ENCODE data around the gene IL31RA.
"Not testable (repeated sequence)": the region's sequence is repeated elsewhere in the genome, so short reads cannot be mapped to it uniquely, and the experiment has no call there.

The IL31RA gene

DNA sequence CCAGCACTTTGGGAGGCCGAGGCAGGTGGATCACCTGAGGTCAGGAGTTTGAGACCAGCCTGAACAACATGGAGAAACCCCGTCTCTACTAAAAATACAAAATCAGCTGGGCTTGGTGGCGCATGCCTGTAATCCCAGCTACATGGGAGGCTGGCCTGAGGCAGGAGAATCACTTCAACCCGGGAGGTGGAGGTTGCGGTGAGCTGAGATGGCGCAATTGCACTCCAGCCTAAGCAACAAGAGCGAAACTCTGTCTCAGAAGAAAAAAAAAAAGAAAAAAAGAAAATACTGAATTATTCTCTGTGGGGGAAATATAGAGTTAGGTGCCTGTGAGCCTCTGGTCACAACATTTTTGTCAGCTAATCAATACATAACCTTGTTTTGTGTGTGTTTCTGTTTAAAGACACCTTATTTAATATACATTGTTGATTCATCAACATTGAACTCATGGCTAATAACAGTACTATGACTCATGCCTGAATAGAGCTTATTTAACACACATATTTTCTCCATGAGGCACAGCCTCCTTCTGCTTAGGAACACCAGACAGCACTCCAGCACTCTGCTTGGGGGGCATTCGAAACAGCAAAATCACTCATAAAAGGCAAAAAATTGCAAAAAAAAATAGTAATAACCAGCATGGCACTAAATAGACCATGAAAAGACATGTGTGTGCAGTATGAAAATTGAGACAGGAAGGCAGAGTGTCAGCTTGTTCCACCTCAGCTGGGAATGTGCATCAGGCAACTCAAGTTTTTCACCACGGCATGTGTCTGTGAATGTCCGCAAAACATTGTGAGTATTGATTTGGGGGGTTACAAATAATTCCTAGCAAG lies at the start of gene IL31RA:
TSS of gene IL31RA (plus strand) at position 519 of the 836 bp plus-strand sequence. CDS start at position 733, 214 bp downstream.
- no peak for TF ChIP-seq POLR2A (IDR thresholded peaks at IDR 0.05; ENCODE audit: low read depth, low read length)
- DNase-seq (ENCODE audit: insufficient read length, low spot score): peak; percentile 30
- FAIRE-seq: peak; percentile 95

DNA sequence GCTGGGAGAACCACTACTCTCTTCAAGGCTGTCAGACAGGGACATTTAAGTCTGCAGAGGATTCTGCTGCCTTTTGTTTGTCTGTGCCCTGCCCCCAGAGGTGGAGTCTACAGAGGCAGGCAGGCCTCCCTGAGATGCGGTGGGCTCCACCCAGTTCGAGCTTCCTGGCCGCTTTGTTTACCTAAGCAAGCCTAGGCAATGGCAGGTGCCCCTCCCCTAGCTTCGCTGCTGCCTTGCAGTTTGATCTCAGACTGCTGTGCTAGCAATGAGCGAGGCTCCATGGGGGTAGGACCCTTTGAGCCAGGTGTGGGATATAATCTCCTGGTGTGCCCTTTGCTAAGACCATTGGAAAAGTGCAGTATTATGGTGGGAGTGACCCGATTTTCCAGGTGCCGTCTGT lies 42.3 kb upstream of the IL31RA start:
- not testable (repeated sequence) for DNase-seq (ENCODE audit: insufficient read length, low spot score); FAIRE-seq

DNA sequence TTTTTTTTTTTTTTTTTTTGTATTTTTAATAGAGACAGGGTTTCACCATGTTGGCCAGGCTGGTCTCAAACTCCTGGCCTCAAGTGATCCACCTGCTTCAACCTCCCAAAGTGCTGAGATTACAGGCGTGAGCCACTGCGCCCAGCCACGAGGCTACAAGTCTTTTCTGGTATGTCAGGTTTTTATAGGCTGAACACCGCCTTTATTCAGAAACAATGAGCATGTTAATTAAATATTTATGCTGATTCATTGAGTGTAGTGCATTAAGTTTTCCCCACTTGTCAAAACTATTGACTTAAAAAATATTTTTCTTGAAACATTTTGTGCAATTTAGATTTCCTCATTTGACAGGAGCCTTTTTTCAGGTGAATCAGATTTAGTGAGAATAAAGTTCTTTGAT lies 35.2 kb upstream of the IL31RA start:
- FAIRE-seq; DNase-seq (ENCODE audit: insufficient read length, low spot score): not testable (repeated sequence)

DNA sequence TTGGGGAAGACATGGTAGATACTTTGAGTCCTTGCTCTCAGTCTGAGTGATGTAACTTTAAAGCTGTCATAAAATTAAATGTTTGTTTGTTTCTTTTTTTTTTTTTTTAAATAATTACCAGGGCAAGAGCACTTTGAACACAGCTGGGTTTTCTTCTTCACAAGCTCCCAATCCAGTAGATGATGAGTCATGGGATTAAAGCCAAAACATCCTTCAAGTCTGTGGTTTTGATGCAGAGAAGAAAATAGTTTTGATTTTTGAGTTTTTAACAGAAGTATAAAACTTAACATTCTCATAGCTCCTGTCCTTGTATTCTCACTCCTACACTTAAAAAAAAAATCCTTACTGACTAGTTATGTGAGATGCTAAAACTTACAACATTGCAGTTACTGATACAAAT lies 34.8 kb upstream of the IL31RA start:
- DNase-seq (ENCODE audit: insufficient read length, low spot score) (peak; percentile 25), FAIRE-seq (no peak)
- no peak for TF ChIP-seq POLR2A (IDR thresholded peaks at IDR 0.05; ENCODE audit: low read depth, low read length)

DNA sequence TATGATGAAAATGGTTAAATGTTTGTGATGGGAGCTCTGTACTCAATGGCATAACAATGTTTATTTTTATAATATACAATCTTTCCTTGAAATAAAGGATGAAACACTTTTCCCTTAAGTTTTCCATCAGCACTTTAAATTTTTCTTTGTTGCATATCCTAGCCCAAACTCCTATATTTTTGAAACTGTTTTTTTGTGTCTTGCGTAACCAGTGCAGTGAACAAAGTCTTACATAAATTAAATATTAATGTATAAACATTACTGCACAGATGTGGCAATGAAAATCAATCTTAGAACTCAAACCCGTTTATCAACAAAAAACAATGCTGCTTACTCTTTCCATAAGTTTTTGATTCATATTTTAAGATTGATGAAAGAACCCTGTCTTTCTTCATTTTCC lies 34.1 kb upstream of the IL31RA start:
- FAIRE-seq (no peak), DNase-seq (ENCODE audit: insufficient read length, low spot score) (no peak)
- no peak for TF ChIP-seq POLR2A (IDR thresholded peaks at IDR 0.05; ENCODE audit: low read depth, low read length)

DNA sequence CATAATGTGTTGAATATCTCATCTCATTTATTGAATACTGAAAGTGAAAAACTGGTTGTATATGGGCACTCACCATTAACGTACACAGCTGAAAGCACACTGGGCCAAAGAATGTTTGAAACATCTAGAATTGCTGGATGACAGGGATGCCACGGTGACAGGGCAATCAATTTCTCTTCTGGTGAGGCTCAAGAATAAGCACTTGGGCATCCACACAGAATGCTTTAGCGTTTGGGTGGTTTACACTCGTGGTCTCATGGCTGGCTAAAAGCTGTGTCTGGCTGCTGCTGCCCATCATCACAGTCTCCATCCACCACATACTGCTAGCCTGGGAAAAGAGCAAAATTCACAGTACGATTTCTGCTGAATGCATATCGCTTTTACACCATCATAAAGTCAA lies 30.7 kb upstream of the IL31RA start:
- FAIRE-seq: no peak

DNA sequence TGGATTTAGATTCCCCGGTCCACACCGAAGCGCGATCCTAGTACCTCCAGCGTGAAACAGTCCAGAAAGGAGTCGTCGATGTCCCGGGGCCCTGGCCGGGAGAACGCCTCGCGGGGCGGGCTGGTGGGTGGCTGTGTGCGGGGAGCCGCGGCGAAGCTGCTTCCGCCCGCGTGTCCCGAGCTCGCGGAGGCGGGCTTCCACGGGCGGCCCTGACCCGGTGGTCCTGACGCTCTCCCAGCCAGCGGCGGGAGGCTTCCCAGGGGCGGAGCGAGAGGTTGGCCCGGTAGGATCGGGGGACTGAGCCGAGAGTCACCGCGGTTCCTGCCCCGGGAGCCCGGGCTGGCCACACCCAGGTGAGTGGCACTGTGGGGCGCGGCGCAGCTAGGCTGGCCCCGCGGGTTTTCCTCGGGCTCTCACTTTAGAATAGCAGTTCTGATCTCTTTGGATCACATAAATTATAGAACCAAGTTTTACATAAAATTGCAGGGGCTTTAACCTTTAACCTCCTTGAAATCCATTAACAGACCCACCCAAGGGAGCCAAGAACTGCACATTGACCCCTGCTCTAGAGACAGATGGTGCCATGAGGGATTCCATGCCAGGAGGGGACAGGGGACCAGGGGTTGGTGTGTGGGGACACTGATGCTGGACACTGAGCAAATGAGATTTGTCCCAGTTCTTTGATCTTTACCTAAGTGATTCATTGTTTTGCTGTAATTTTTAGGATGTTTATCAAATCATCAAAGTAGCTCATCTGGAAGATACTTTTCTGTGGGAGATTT lies 29.2 kb upstream of the IL31RA start:
- FAIRE-seq (no peak), DNase-seq (ENCODE audit: insufficient read length, low spot score) (no peak)
- no peak for TF ChIP-seq POLR2A (IDR thresholded peaks at IDR 0.05; ENCODE audit: low read depth, low read length)

More for the DNA sequence above, 30.7 kb upstream of the IL31RA start:
- no peak for TF ChIP-seq POLR2A (IDR thresholded peaks at IDR 0.05; ENCODE audit: low read depth, low read length)
- DNase-seq (ENCODE audit: insufficient read length, low spot score): no peak

DNA sequence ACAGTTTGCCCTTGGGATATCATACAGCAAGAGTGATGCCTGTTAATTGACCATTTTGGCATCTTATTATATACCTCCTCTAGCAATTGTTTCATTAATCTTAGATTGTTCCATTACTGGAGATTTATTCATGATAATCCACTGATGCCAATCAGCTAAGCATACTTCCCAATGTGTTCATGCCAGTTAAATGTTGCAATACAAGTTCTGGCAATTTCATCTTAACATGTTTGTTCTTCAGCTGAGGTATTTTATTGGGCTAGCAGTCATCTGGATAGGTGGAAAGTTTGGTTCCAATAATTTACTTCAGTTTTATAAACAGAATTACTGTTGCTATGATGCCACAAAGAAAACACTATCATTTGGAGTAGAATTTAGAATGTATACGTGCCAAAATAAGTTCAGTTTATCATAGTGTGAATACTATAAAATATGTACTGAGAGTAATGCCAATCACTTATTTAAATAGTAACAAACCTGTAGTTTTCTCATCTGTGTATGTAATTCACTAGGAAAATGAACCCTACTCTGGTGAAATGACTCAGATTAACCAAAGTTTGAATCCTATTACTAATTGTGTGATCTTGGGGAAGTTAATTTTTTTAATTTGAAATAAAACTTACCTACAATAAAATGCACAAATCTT lies 27.9 kb upstream of the IL31RA start:
- DNase-seq (ENCODE audit: insufficient read length, low spot score) (no peak), FAIRE-seq (no peak)
- TF ChIP-seq POLR2A (IDR thresholded peaks at IDR 0.05; ENCODE audit: low read depth, low read length): no peak

DNA sequence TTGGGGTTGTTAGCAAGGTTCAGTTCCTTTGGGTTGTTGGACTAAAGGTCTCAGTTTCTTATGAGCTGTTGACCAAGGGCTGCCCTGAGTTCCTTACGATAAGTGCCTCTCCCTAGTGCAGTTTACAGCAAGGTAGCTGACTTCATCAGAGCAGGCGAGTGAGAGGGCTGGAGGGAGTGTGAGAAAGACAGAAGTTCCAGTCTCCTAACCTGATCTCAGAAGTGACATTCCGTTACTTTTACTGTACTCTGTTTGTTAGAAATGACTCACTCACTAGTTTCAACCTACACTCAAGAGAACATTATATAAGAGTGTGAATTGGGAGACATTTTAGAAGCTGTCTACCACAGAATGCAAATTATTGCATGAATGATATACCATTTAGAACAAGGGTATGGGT lies 21.2 kb upstream of the IL31RA start:
- no peak for TF ChIP-seq POLR2A (IDR thresholded peaks at IDR 0.05; ENCODE audit: low read depth, low read length)
- no peak for DNase-seq (ENCODE audit: insufficient read length, low spot score)
- no peak for FAIRE-seq

DNA sequence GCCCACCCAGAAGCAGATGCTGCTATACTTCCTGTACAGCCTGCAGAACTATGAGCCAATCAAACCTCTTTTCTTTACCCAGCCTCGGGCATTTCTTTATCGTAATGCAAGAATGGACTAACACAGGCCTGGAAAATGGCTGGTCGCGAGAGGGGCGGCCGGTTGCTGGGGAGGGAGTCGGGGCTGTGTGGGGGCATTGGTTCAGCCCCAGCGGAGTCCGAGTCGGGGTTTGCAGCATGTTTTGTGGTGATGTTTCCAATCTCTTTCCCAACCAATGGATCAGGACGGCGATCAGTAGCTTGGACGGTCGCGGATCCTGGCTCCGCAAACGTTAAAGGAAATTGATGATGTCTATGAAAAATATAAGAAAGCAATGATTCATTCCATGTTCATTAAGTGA lies 18.7 kb upstream of the IL31RA start:
- no peak for FAIRE-seq
- DNase-seq (ENCODE audit: insufficient read length, low spot score): no peak
- TF ChIP-seq POLR2A (IDR thresholded peaks at IDR 0.05; ENCODE audit: low read depth, low read length): no peak

DNA sequence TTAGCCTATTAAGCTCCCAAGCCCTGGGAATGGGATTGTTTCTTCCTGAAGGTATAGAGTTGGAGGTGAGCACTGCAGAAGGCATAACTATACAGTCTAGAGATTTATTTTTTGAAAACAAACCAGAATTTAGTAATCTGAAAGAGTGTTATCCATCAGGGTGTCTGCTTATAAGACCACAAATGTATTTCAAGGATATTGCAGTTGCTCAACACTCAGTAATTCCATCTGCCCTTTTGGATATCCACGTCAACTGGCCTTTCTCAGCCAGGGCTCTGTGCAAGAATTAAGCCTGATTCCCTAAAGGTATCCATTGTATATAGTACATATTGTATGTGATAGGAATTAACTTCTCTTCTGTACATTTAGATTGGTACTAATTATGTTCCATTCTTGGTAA lies 15.0 kb upstream of the IL31RA start:
- DNase-seq (ENCODE audit: insufficient read length, low spot score): no peak
- TF ChIP-seq POLR2A (IDR thresholded peaks at IDR 0.05; ENCODE audit: low read depth, low read length): no peak
- FAIRE-seq: no peak

DNA sequence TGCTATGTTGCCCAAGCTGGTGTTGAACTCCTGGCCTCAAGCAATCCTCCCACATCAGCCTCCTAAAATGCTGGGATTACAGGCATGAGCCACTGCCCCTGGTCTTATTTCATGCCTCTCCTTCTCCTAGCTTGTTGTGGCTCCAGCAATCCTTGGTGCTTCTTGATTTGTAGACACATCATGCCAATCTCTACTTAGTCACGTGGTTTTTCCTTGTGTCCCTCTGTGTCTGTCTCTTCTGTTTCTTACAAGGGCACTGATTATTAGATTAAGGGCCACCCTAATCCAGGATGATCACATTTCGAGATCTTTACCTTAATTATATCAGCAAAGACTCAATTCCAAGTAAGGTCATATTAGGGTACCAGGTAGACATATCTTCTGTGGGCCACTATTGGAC lies 9.2 kb upstream of the IL31RA start:
- TF ChIP-seq POLR2A (IDR thresholded peaks at IDR 0.05; ENCODE audit: low read depth, low read length): no peak
- FAIRE-seq: no peak
- no peak for DNase-seq (ENCODE audit: insufficient read length, low spot score)

DNA sequence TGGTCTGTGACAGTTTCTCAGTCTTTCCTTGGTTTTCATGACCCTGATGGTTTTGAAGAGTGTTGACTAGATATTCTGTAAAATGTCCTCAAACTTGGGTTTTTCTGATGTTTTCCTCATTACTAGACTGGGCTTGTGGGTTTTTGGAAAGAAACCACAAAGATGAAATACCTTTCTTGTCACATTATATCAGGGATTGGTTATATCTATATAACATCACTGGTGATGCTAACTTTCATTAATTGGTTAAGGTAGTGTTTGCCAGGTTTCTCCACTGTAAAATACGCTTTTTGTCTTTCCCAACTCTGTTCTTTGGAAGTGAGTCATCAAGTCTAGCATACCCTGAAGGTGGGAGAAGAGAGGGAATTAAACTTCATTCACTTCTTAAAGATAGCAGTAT lies 3.3 kb upstream of the IL31RA start:
- FAIRE-seq (peak; percentile 66), DNase-seq (ENCODE audit: insufficient read length, low spot score) (no peak)
- TF ChIP-seq POLR2A (IDR thresholded peaks at IDR 0.05; ENCODE audit: low read depth, low read length): no peak

DNA sequence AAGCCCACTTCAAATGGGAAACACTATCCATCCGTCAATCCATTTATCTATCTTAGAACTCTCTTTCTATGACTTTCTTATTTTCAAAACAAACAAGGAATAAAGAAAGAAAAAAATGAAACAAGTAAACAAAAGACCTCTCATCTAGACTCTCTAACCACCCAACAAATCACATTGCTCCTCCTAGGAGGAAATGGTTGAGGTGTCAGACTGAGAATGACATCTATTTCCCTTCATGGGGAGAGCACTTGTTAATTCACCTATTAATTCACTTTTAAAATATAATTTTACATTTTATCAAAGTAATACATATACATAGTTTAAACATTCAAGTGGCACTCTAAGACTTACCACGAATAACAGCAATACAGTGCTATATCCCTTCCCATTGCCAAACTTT lies 2.4 kb upstream of the IL31RA start:
- FAIRE-seq (no peak), DNase-seq (ENCODE audit: insufficient read length, low spot score) (no peak)
- TF ChIP-seq POLR2A (IDR thresholded peaks at IDR 0.05; ENCODE audit: low read depth, low read length): no peak

DNA sequence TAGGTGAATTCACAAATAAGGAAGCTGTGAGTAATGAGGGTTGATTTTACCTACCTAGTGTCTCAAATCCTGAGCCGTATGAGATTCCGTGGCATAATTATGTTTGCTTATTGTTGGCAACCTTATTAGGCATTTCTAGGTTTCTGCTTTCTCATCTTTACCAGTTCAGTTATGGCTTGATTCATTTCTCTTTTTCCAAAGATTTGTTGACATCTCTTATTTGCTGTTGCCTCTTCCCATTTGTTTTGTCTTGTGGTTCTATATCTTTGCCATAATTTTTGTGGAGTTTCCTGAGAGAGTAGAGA lies 470 bp downstream of the IL31RA start:
- TF ChIP-seq POLR2A (IDR thresholded peaks at IDR 0.05; ENCODE audit: low read depth, low read length): no peak
- no peak for FAIRE-seq
- no peak for DNase-seq (ENCODE audit: insufficient read length, low spot score)
